K562 (cell line): Measurements from ENCODE around the gene XPC. TPM values are rescaled to one million over a fixed set of nuclear protein-coding genes. Genes with fewer than 3 reads are reported as not detected.

Experiments used
- BCL6 ChIP-seq: fragments of 250-450 bp; sonication (Bioruptor Pico); IDR thresholded peaks from 2 replicates; pipeline ENCODE4 v1.4.0; 2020
- ILK ChIP-seq: fragments of 450-650 bp; IDR thresholded peaks from 2 replicates; pipeline ENCODE4 v1.6.1; 2016; ENCODE audit warnings: missing genetic modification characterization, low read depth, mild to moderate bottlenecking, missing compliant biosample characterization, moderate library complexity, borderline replicate concordance
- KDM2B ChIP-seq: fragments of 250-450 bp; sonication (Bioruptor Pico); IDR thresholded peaks from 2 replicates; pipeline ENCODE4 v1.8.0; 2021; ENCODE audit warnings: mild to moderate bottlenecking, moderate library complexity
- RBM15 ChIP-seq: fragments of 200-400 bp; formaldehyde crosslinking; IDR thresholded peaks from 2 replicates; pipeline ENCODE4 v1.6.1; 2018; ENCODE audit warnings: mild to moderate bottlenecking, low read length, moderate library complexity; ENCODE audit not compliant: insufficient read depth
- SRSF9 ChIP-seq: fragments of 200-400 bp; formaldehyde crosslinking; IDR thresholded peaks from 2 replicates; pipeline ENCODE4 v1.6.1; 2017; ENCODE audit warnings: low read depth, low read length, borderline replicate concordance
- TGIF2 ChIP-seq: sonication (generic); formaldehyde crosslinking; IDR thresholded peaks from 2 replicates; pipeline ENCODE4 v1.8.1; 2022; ENCODE audit warnings: mild to moderate bottlenecking, missing genetic modification reagents, moderate library complexity
- ZBTB8A ChIP-seq: fragments of 450-650 bp; IDR thresholded peaks from 2 replicates; pipeline ENCODE4 v1.6.1; 2018; ENCODE audit warnings: mild to moderate bottlenecking, moderate library complexity; ENCODE audit not compliant: partially characterized antibody
- ZEB2 ChIP-seq: fragments of 450-650 bp; IDR thresholded peaks from 2 replicates; pipeline ENCODE4 v1.6.1; 2016
- ZFP30 ChIP-seq: fragments of 250-450 bp; sonication (Bioruptor Pico); IDR thresholded peaks from 2 replicates; pipeline ENCODE4 v1.8.0; 2022; ENCODE audit warnings: moderate library complexity, mild to moderate bottlenecking, inconsistent platforms, borderline replicate concordance
- ZNF512 ChIP-seq: IDR thresholded peaks from 2 replicates; pipeline ENCODE4 v1.6.1; 2016; ENCODE audit warnings: missing genetic modification characterization, missing compliant biosample characterization
- ZNF589 ChIP-seq: fragments of 200-800 bp; sonication (Bioruptor generic); IDR thresholded peaks from 2 replicates; pipeline ENCODE4 v1.6.1; 2016; ENCODE audit warnings: low read depth, missing genetic modification characterization, missing compliant biosample characterization
- ZNF668 ChIP-seq: fragments of 250-450 bp; sonication (Bioruptor Pico); IDR thresholded peaks from 2 replicates; pipeline ENCODE4 v1.8.0; 2022; ENCODE audit warnings: mild to moderate bottlenecking, inconsistent platforms
- polyA plus RNA-seq, 8 experiments: library from polyadenylated mRNA; depleted of rRNA in 4 of 8; stranded (reverse) in 5 of 8; unstranded in 3 of 8; fragments of >200 nt; fragmentation: Nextera tagmentation in 2 of 8; fragmentation: Illumina TruSeq in 1 of 8; extraction: Ambion mirVana in 2 of 8; extraction: Trizol in 1 of 8; gene quantifications; 2 replicates each; pipeline versions ENCODE4 v1.2.1 to v1.2.3, GENCODE V29; 2011 to 2014; ENCODE audit warnings: inconsistent platforms in 1 of 8, missing spikeins in 1 of 8
- total RNA-seq, 7 experiments: library from RNA; depleted of rRNA in 6 of 7; stranded (reverse); fragments of >200 nt in 6 of 7; fragmentation: Illumina TruSeq in 2 of 7; extraction: Trizol in 2 of 7; gene quantifications; 2 replicates each; pipeline versions ENCODE4 v1.2.1 to v1.2.3, GENCODE V29; 2011 to 2021; ENCODE audit warnings: low replicate concordance in 1 of 7
- TF ChIP-seq, protein P1 (sequence below): fragments of 200-600 bp; sonication (generic); IDR thresholded peaks from one replicate; pipeline ENCODE4 v1.6.1; 2012; ENCODE audit warnings: mild to moderate bottlenecking, low read depth, low read length, inconsistent platforms
- TF ChIP-seq, protein P2 (sequence below): sonication (generic); formaldehyde crosslinking; IDR thresholded peaks from 2 replicates; pipeline ENCODE4 v1.8.0; 2022; ENCODE audit warnings: mild to moderate bottlenecking, missing genetic modification reagents

Gene XPC
- total and polyA plus RNA-seq, 9 of the 15 experiments (the other 6 are each of a cell fraction or from before 2014, with no cell fraction given): 3.8 to 54.7 (median 41.3) TPM

- TF ChIP-seq BCL6 (CRISPR knock-in tag): 0 out of 2 replicates have a peak, but pooled peaks have one; percentile 49
- TF ChIP-seq, protein P1, sequence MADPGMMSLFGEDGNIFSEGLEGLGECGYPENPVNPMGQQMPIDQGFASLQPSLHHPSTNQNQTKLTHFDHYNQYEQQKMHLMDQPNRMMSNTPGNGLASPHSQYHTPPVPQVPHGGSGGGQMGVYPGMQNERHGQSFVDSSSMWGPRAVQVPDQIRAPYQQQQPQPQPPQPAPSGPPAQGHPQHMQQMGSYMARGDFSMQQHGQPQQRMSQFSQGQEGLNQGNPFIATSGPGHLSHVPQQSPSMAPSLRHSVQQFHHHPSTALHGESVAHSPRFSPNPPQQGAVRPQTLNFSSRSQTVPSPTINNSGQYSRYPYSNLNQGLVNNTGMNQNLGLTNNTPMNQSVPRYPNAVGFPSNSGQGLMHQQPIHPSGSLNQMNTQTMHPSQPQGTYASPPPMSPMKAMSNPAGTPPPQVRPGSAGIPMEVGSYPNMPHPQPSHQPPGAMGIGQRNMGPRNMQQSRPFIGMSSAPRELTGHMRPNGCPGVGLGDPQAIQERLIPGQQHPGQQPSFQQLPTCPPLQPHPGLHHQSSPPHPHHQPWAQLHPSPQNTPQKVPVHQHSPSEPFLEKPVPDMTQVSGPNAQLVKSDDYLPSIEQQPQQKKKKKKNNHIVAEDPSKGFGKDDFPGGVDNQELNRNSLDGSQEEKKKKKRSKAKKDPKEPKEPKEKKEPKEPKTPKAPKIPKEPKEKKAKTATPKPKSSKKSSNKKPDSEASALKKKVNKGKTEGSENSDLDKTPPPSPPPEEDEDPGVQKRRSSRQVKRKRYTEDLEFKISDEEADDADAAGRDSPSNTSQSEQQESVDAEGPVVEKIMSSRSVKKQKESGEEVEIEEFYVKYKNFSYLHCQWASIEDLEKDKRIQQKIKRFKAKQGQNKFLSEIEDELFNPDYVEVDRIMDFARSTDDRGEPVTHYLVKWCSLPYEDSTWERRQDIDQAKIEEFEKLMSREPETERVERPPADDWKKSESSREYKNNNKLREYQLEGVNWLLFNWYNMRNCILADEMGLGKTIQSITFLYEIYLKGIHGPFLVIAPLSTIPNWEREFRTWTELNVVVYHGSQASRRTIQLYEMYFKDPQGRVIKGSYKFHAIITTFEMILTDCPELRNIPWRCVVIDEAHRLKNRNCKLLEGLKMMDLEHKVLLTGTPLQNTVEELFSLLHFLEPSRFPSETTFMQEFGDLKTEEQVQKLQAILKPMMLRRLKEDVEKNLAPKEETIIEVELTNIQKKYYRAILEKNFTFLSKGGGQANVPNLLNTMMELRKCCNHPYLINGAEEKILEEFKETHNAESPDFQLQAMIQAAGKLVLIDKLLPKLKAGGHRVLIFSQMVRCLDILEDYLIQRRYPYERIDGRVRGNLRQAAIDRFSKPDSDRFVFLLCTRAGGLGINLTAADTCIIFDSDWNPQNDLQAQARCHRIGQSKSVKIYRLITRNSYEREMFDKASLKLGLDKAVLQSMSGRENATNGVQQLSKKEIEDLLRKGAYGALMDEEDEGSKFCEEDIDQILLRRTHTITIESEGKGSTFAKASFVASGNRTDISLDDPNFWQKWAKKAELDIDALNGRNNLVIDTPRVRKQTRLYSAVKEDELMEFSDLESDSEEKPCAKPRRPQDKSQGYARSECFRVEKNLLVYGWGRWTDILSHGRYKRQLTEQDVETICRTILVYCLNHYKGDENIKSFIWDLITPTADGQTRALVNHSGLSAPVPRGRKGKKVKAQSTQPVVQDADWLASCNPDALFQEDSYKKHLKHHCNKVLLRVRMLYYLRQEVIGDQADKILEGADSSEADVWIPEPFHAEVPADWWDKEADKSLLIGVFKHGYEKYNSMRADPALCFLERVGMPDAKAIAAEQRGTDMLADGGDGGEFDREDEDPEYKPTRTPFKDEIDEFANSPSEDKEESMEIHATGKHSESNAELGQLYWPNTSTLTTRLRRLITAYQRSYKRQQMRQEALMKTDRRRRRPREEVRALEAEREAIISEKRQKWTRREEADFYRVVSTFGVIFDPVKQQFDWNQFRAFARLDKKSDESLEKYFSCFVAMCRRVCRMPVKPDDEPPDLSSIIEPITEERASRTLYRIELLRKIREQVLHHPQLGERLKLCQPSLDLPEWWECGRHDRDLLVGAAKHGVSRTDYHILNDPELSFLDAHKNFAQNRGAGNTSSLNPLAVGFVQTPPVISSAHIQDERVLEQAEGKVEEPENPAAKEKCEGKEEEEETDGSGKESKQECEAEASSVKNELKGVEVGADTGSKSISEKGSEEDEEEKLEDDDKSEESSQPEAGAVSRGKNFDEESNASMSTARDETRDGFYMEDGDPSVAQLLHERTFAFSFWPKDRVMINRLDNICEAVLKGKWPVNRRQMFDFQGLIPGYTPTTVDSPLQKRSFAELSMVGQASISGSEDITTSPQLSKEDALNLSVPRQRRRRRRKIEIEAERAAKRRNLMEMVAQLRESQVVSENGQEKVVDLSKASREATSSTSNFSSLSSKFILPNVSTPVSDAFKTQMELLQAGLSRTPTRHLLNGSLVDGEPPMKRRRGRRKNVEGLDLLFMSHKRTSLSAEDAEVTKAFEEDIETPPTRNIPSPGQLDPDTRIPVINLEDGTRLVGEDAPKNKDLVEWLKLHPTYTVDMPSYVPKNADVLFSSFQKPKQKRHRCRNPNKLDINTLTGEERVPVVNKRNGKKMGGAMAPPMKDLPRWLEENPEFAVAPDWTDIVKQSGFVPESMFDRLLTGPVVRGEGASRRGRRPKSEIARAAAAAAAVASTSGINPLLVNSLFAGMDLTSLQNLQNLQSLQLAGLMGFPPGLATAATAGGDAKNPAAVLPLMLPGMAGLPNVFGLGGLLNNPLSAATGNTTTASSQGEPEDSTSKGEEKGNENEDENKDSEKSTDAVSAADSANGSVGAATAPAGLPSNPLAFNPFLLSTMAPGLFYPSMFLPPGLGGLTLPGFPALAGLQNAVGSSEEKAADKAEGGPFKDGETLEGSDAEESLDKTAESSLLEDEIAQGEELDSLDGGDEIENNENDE: no peak
- TF ChIP-seq RBM15: no peak
- TF ChIP-seq ZEB2: no peak
- TF ChIP-seq KDM2B (CRISPR knock-in tag): peak; percentile 78
- no peak for TF ChIP-seq ZNF668 (CRISPR knock-in tag)
- TF ChIP-seq ILK: no peak
- no peak for TF ChIP-seq ZNF512 (tag)
- TF ChIP-seq TGIF2 (CRISPR knock-in tag): peak; percentile 94
- no peak for TF ChIP-seq SRSF9
- no peak for TF ChIP-seq ZFP30 (CRISPR knock-in tag)
- TF ChIP-seq ZNF589 (CRISPR knock-in tag): no peak
- TF ChIP-seq, protein P2, sequence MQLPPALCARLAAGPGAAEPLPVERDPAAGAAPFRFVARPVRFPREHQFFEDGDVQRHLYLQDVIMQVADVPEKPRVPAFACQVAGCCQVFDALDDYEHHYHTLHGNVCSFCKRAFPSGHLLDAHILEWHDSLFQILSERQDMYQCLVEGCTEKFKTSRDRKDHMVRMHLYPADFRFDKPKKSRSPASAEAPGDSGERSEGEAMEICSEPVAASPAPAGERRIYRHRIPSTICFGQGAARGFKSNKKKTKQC: peak; percentile 66
- TF ChIP-seq ZBTB8A: no peak
Observed at GRCh38 chr3:14178247-14179113, at the start of gene XPC, which contains the start of gene LSM3 (continued).
